ENCODE measurements around the gene HSD17B3.

Gene HSD17B3

DNA sequence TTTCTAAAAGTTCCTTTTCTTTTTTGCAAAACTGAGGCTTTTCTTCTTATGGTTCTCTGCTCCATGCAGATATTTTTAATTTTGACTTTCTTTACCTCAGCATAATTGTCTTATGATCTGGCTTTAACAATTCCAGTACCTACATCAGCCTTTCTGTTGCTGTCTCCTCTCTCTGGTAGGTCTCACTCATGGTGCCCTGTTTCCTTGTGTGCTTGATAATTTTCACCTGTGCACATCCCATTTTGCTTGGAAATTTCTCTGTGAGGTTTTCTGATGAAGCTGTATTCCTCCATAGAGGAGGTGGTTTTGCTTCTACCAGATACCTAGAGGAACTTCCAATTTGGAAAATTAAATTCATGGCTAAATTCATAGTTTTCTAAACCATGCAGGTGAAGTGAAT, 2.3 kb upstream of the HSD17B3 start:
- no peak for DNase-seq (ENCODE audit: extremely low read depth, low read depth)
- TF ChIP-seq, protein P1, sequence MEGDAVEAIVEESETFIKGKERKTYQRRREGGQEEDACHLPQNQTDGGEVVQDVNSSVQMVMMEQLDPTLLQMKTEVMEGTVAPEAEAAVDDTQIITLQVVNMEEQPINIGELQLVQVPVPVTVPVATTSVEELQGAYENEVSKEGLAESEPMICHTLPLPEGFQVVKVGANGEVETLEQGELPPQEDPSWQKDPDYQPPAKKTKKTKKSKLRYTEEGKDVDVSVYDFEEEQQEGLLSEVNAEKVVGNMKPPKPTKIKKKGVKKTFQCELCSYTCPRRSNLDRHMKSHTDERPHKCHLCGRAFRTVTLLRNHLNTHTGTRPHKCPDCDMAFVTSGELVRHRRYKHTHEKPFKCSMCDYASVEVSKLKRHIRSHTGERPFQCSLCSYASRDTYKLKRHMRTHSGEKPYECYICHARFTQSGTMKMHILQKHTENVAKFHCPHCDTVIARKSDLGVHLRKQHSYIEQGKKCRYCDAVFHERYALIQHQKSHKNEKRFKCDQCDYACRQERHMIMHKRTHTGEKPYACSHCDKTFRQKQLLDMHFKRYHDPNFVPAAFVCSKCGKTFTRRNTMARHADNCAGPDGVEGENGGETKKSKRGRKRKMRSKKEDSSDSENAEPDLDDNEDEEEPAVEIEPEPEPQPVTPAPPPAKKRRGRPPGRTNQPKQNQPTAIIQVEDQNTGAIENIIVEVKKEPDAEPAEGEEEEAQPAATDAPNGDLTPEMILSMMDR (IDR thresholded peaks at IDR 0.05; ENCODE audit: low read depth, low read length): no peak

DNA sequence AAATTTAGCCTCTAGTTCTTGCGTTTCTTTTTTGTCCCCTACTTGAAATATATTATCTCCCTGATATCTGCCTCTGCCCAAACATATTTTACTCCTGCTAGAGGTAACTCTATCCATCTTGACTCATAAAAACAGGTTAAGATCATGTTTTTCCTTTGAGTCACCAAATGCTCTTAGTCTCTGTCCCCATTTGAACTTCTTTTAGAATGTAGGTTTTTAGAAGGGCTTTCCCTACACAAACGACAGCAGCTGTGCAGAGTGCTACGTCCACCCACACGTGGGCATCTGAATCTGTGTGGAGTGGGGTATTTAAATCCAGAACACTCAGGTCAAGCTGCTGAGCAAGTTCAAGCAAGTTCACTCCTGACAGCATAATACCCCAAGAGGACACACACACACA, 2.2 kb downstream of the HSD17B3 start:
- DNase-seq (ENCODE audit: extremely low read depth, low read depth): no peak
- TF ChIP-seq, protein P1 (IDR thresholded peaks at IDR 0.05; ENCODE audit: low read depth, low read length): no peak

DNA sequence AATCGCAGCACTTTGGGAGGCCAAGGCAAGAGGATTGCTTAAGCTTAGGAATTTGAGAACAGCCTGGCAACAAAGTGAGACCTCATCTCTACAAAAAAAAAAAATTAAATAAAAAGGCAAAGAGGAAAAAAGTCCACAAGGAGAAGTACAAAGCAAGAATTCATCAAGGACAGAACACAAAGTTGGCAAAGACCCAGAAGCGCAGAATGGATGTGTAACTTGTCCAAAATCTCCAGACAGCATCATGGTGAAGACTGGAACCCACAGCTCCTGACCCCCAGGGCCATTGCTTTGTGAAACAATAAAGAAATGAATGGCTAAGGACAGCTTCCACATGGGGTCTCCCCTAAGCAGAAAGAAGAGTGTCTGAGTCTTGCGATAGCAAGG, 7.8 kb downstream of the HSD17B3 start:
- TF ChIP-seq, protein P1 (IDR thresholded peaks at IDR 0.05; ENCODE audit: low read depth, low read length): no peak
- DNase-seq (ENCODE audit: extremely low read depth, low read depth): no peak

DNA sequence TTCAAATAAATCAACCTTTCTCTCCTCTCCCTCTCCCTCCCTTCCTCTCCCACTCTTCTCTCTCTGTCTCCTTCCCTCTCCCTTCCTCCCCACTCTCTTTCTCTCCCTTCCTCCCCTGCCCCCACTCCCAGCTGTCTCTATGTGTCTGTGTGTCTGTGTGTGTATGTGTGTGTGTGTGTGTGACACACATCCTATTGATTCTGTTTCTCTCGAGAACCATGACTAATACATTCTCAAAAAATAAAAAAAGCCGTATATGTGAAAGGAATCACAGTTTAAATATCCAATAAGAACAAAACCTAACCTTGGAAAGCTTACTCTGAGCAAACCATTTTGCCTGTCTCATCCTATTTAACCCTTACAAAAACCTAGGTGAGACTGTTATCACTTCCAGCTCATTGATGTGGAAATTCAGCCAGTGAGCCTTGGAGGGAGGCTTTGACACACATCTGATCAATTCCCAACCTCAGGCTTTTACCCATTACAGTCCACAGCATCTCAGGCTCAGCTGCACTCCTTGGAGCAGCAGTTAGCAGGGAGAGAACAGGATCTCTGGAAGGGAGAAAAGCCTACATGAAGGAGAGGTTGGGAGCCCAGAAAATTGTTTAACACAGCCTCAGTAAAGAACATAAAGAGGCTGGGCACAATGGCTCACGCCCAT, 8.3 kb downstream of the HSD17B3 start:
- TF ChIP-seq, protein P1 (IDR thresholded peaks at IDR 0.05; ENCODE audit: low read depth, low read length): no peak
- no peak for DNase-seq (ENCODE audit: extremely low read depth, low read depth)

DNA sequence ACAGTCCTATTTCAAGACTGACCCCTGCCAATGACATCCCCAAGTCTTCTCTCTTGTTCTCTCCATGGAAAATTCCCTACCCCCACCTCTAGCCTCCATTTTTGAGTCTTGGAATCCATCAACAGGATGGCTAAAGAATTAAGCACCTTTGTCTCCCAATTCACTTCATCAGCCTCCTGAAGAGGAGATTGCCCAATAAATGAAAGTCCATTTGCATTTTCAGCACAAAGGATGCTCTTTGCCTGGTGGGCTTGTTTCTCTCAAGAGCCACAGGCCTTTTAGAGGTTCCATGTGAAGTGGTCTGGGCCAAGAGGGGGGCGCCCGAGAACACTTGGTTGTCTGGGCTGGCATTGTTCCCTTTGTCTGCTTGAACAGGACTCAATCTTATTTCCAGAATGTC, 12.6 kb downstream of the HSD17B3 start:
- DNase-seq (ENCODE audit: extremely low read depth, low read depth): no peak
- TF ChIP-seq, protein P1 (IDR thresholded peaks at IDR 0.05; ENCODE audit: low read depth, low read length): no peak

DNA sequence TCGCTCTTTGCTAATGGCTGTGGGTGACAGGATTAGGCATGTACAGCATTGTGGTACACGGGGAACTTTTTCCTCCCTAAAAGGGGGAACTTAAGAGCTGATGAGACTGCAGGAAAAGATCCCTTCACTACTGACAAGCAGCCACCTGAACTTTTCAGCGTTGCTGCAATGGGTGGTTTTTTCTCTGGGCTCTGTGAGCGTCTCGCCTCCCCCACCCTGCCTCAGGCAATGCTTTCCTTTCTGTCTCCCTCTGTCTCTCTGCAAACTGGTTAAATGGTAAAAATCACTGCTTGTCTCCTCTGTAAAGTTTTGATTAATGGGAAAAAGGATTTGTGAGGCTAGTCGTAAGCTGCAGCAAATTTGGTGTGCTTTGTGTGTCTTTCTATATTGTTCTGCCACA, 20.3 kb downstream of the HSD17B3 start:
- DNase-seq (ENCODE audit: extremely low read depth, low read depth): no peak
- TF ChIP-seq, protein P1 (IDR thresholded peaks at IDR 0.05; ENCODE audit: low read depth, low read length): no peak

DNA sequence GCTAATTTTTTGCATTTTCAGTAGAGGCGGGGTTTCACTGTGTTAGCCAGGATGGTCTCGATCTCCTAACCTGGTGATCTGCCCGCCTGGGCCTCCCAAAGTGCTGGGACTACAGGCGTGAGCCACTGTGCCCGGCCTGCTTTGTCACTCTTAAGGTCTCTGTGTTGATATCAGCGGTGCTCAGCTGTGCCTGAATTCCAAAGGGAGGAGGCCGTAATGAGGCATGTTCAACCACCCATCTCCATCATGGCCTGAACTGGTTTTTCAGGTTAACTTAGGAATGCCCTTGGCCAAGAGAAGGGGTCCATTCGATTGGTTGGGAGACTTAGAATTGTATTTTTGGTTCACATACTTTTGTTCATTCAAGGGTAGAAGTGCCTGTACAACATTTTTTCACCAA, 22.0 kb downstream of the HSD17B3 start:
- DNase-seq (ENCODE audit: extremely low read depth, low read depth): no peak
- TF ChIP-seq, protein P1 (IDR thresholded peaks at IDR 0.05; ENCODE audit: low read depth, low read length): no peak
